Limb (tissue), 2 donors: ENCODE results near the gene PDC.
"Not testable (repeated sequence)": the region's sequence is repeated elsewhere in the genome, so short reads cannot be mapped to it uniquely, and the experiment has no call there.

ENCODE experiments used
- DNase-seq, 2 donors: peaks; one replicate each; pipeline ENCODE4 v3.0.0-alpha.2; 2016; ENCODE audit errors: extremely low spot score in 2 of 2

PDC gene

GRCh38 chr1:186465946-186466345, 5.0 kb upstream of the PDC start:
- DNase-seq: no peak

GRCh38 chr1:186465491-186465890, 4.6 kb upstream of the PDC start:
- not testable (repeated sequence) for DNase-seq

- no peak for DNase-seq
Observed at GRCh38 chr1:186463926-186464325, 3.0 kb upstream of the PDC start.

- DNase-seq: no peak
Observed at GRCh38 chr1:186463511-186463910, 2.6 kb upstream of the PDC start.

- DNase-seq: not testable (repeated sequence)
Observed at GRCh38 chr1:186459161-186459560, 1.8 kb downstream of the PDC start.

- no peak for DNase-seq
Observed at GRCh38 chr1:186456729-186457255, 4.1 kb downstream of the PDC start.

GRCh38 chr1:186454981-186455380, 5.9 kb downstream of the PDC start:
- DNase-seq: no peak

- DNase-seq: no peak
Observed at GRCh38 chr1:186446152-186446551, 14.8 kb downstream of the PDC start.

- no peak for DNase-seq
Observed at GRCh38 chr1:186443638-186444037, 17.3 kb downstream of the PDC start.

GRCh38 chr1:186442651-186443375, 18.1 kb downstream of the PDC start:
- DNase-seq: no peak

GRCh38 chr1:186440584-186440983, 20.3 kb downstream of the PDC start:
- DNase-seq: no peak

GRCh38 chr1:186438567-186438966, 22.3 kb downstream of the PDC start:
- no peak for DNase-seq

GRCh38 chr1:186435336-186435735, 25.6 kb downstream of the PDC start:
- DNase-seq: no peak

- no peak for DNase-seq
Observed at GRCh38 chr1:186429017-186429416, 31.9 kb downstream of the PDC start.

GRCh38 chr1:186426118-186426517, 34.8 kb downstream of the PDC start:
- no peak for DNase-seq

GRCh38 chr1:186424539-186424938, 36.4 kb downstream of the PDC start:
- DNase-seq: no peak

- no peak for DNase-seq
Observed at GRCh38 chr1:186421446-186421845, 39.5 kb downstream of the PDC start.

GRCh38 chr1:186420923-186421322, 40.0 kb downstream of the PDC start:
- peak in 1 of 2 donors; percentile 45 for DNase-seq

- no peak for DNase-seq
Observed at GRCh38 chr1:186420311-186420710, 40.6 kb downstream of the PDC start.

- no peak for DNase-seq
Observed at GRCh38 chr1:186418503-186418902, 42.4 kb downstream of the PDC start.

- no peak for DNase-seq
Observed at GRCh38 chr1:186413319-186413718, 47.6 kb downstream of the PDC start.

GRCh38 chr1:186409091-186409490, 51.8 kb downstream of the PDC start:
- no peak for DNase-seq

- peak in 1 of 2 donors; percentile 40 for DNase-seq
Observed at GRCh38 chr1:186404454-186405051, 56.4 kb downstream of the PDC start.
